ENCODE results near the gene RNF166.

GRCh38 chr16:88723507-88723887 lies 17.3 kb upstream of the RNF166 start:
- TF ChIP-seq PKNOX1 (IDR thresholded peaks at IDR 0.05) (no peak), SP1 (IDR thresholded peaks at IDR 0.05) (no peak), FOXM1 (IDR thresholded peaks at IDR 0.05; ENCODE audit: borderline replicate concordance) (no peak), BHLHE40 (IDR thresholded peaks at IDR 0.05; ENCODE audit: borderline replicate concordance) (no peak), SUZ12 (IDR thresholded peaks at IDR 0.05) (no peak), ARNT (IDR thresholded peaks at IDR 0.05) (no peak), HDGF (IDR thresholded peaks at IDR 0.05; ENCODE audit: borderline replicate concordance) (no peak), FOXK2 (IDR thresholded peaks at IDR 0.05) (no peak), FOXA1 (IDR thresholded peaks at IDR 0.05) (no peak), ELF4 (IDR thresholded peaks at IDR 0.05) (no peak)
